Right atrium auricular region (tissue), 2 donors: ENCODE results near the gene KIF6. TPM values are rescaled to one million over a fixed set of nuclear protein-coding genes. Genes with fewer than 3 reads are reported as not detected.

Experiments
- DNase-seq: peaks from one replicate; pipeline ENCODE4 v3.0.0-alpha.2; 2019; ENCODE audit warnings: low spot score
- H3K27ac ChIP-seq, 2 donors: fragments of 200-600 bp; sonication (generic); 1 replicate in 1 of 2; 2 replicates in 1 of 2; pipeline ENCODE4 v1.5.1; 2016 to 2019
- H3K27me3 ChIP-seq, 2 donors: fragments of 200-600 bp; sonication (generic); one replicate each; pipeline versions ENCODE4 v1.5.1 to v1.6.0; 2017 to 2019
- H3K36me3 ChIP-seq: fragments of 200-600 bp; sonication (generic); one replicate; pipeline ENCODE4 v1.5.1; 2016
- H3K4me1 ChIP-seq, 2 donors: fragments of 200-600 bp; sonication (generic); one replicate each; pipeline versions ENCODE4 v1.5.1 to v1.6.0; 2017 to 2019
- H3K4me3 ChIP-seq, 2 donors: fragments of 200-600 bp; sonication (generic); 1 replicate in 1 of 2; 2 replicates in 1 of 2; pipeline ENCODE4 v1.5.1; 2017 to 2019; ENCODE audit warnings: mild to moderate bottlenecking in 1 of 2, moderate library complexity in 1 of 2
- H3K9me3 ChIP-seq, 2 donors: fragments of 200-600 bp; sonication (generic); one replicate each; pipeline ENCODE4 v1.5.1; 2019
- CTCF ChIP-seq, 2 donors: fragments of 200-600 bp; sonication (generic); IDR thresholded peaks; one replicate each; pipeline ENCODE4 v1.5.1; 2019; ENCODE audit warnings: antibody characterized with exemption in 2 of 2
- total RNA-seq, 2 donors: library from RNA; depleted of rRNA; stranded (reverse); fragments of >200 nt; gene quantifications; one replicate each; pipeline ENCODE4 v1.1.0, GENCODE V29; 2016

KIF6 gene
- total RNA-seq, 2 donors from 2014 or later: not detected

GRCh38 chr6:39307462-39307861 lies 417.7 kb downstream of the KIF6 start:
- Histone ChIP-seq H3K9me3 (no peaks in the 10 kb centered on the region), H3K4me3 (no peak overlapping the region), H3K27ac (no peak overlapping the region), H3K36me3 (no peaks in the 10 kb centered on the region), H3K4me1 (peaks cover 0 to 6% of the 10 kb centered on the region in 2 donors), H3K27me3 (no peaks in the 10 kb centered on the region)
- no peak for TF ChIP-seq CTCF (IDR thresholded peaks at IDR 0.05)
- no peak for DNase-seq

GRCh38 chr6:39304951-39305350 lies 420.3 kb downstream of the KIF6 start:
- peaks cover 0 to 6% of the 10 kb centered on the region in 2 donors for H3K4me1 ChIP-seq
- no peaks in the 10 kb centered on the region for H3K9me3 ChIP-seq
- TF ChIP-seq CTCF (IDR thresholded peaks at IDR 0.05): no peak
- H3K4me3 ChIP-seq: no peak overlapping the region
- H3K27me3 ChIP-seq: no peaks in the 10 kb centered on the region
- no peaks in the 10 kb centered on the region for H3K36me3 ChIP-seq
- DNase-seq: no peak
- H3K27ac ChIP-seq: no peak overlapping the region

DNA sequence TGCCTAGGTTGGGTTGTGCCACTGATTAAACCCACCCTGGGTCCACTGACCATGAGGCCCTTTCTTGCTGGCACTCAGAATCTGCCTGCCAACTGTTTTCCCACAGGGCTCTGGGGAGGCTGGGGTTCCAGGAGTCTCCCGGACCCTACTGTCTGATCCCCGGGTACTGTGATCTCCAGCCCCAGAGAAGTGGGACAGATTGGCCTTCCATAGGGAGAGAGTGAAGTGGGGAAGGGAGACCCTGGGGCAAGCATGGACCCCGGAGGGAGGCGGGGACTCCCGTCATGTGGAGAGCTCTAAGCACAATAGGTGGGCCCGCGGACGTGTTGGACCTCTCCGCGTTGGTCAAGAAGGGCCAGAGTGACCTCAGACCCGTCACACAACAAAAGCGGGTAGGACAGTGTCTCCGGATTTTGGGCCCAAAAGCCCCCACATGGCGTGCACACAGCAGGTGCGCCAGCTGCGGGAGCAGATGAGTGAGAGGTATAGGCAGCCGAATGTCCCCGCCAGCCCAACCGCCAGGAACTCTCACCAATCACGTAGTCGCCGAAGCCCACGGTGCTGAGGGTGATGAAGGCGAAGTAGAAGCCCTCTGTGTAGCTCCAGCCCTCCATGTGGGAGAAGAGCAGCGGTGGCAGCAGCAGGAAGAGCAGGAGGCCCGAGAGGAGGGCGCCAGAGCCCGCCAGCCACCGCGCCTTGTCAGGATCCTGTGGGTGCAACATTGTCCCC lies 421.6 kb downstream of the KIF6 start:
- Histone ChIP-seq H3K27ac (no peak overlapping the region), H3K4me1 (peaks cover 0 to 6% of the 10 kb centered on the region in 2 donors), H3K9me3 (no peaks in the 10 kb centered on the region), H3K27me3 (no peaks in the 10 kb centered on the region), H3K4me3 (no peak overlapping the region), H3K36me3 (no peaks in the 10 kb centered on the region)
- DNase-seq: no peak
- peak in 1 of 2 donors; percentile 2 for TF ChIP-seq CTCF (IDR thresholded peaks at IDR 0.05)

- H3K36me3 ChIP-seq: no peaks in the 10 kb centered on the region
- H3K4me3 ChIP-seq: no peak overlapping the region
These were observed 422.4 kb downstream of the KIF6 start for GRCh38 chr6:39302669-39303424.

DNA sequence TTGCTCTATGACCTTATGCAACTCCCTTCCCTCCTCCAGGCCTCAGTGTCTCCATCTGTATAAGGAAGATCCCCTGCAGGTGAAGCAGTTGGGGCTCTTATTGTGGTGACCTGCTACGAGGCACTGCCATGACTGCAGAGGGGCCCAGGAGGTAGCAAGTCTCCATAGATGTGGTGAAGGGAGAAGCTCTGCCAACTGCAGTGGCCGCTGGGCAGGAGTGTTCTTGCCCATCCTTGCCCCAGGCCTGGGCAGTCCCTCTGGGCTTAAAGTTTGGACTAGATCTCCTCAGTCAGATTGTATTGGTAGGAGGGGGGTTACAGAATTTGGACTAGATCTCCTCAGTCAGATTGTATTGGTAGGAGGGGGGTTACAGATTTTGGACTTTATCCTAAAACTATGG lies 423.2 kb downstream of the KIF6 start:
- TF ChIP-seq CTCF (IDR thresholded peaks at IDR 0.05): no peak
- Histone ChIP-seq H3K4me3 (no peak overlapping the region), H3K27me3 (no peaks in the 10 kb centered on the region), H3K4me1 (peaks cover 0 to 15% of the 10 kb centered on the region in 2 donors), H3K27ac (no peak overlapping the region), H3K9me3 (no peaks in the 10 kb centered on the region), H3K36me3 (no peaks in the 10 kb centered on the region)
- no peak for DNase-seq

More at GRCh38 chr6:39302669-39303424, 422.4 kb downstream of the KIF6 start:
- Histone ChIP-seq H3K27me3 (no peaks in the 10 kb centered on the region), H3K9me3 (no peaks in the 10 kb centered on the region), H3K4me1 (peaks cover 0 to 6% of the 10 kb centered on the region in 2 donors), H3K27ac (no peak overlapping the region)
- peak; percentile 76 to 94 for TF ChIP-seq CTCF (IDR thresholded peaks at IDR 0.05)
- DNase-seq: peak; percentile 82
